ENCODE measurements around the gene CTF1.
"Not testable (repeated sequence)": the region's sequence is repeated elsewhere in the genome, so short reads cannot be mapped to it uniquely, and the experiment has no call there.

CTF1 gene, protein sequence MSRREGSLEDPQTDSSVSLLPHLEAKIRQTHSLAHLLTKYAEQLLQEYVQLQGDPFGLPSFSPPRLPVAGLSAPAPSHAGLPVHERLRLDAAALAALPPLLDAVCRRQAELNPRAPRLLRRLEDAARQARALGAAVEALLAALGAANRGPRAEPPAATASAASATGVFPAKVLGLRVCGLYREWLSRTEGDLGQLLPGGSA

DNA sequence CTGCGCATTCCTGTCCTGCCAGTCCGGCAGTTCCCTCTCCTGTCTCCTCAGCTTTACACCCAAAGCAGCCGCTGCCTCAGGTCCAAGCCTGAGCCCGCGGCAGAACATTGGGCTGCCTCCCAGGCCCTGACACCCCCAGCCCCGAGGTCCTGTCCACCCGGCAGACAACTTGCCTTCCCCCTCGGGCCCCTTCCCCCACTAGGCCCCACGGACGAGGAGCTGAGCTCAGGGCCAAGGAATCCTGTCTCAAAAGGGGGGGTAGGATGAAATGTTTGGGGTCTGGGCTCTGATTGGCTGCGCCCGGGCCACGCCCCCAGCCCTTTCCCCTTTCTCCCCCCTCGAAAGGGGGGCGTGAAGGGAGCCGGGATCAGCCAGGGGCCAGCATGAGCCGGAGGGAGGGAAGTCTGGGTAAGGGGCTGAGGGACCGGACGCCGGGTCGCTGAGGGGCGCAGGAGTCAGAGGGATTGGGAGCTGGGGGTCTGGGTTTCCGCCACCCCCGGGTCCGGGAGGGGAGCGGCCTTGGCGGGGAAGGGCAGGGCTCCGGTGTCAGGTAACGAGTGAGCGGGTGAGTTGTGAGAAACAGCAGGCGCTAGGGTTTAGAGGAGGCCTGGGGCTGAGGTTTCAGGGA is at the start of gene CTF1:
Gene CTF1, plus strand, starts transcription at position 354 of the 628 bp plus-strand sequence. Its CDS starts 30 bp downstream, at position 384.
- peak; percentile 93 for DNase-seq (ENCODE audit: low spot score)

DNA sequence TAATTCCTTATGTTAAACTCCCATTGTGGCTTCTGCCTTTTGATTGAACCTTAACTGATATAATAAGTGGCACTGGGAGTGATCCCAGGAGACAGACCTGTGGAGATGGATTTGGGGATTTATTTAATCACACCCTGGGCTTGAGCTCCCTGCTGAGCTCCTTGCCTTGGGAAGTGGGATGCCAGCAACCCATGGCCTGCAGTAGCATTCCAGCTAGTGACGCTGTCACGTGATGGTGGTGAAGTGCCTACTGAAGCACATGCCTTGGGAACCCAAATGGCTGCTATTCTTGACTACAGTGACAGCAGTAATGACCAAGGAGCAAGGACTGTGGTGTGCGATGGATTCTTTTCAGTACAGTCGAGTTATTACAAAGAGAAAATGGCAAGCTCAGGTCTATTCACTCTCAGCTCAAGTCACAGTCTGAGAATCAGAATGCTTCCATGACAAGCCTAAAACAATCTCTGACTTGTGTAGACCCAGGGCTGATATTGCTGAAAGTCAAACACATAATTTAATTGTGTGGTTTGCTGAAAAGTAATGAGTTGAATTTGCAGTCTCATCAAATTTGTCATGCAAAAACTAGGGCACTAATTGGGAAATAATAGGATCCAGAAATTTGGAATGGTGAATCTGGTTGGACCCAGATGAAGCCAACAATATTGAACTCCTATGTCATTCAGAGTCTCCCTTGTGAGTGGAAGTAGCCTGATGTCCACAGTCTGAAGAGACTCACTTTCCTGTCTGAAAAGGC is 49.6 kb upstream of the CTF1 start:
- no peak for DNase-seq (ENCODE audit: low spot score)

DNA sequence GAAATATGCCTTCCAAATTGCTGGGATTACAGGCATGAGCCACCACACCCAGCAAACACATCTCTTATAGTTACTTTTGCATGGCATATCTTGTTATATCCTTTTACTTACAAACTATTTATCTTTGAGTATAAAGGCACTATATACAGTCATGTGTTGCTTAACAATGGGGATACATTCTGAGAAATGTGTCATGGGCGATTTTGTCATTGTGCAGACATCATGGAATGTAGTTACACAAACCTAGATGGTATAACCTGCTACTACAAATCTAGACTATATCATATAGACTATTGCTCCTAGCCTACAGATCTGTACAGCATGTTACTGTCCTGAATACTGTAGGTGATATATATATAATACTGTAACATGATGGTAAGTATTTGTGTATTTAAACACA is 46.2 kb upstream of the CTF1 start:
- no peak for DNase-seq (ENCODE audit: low spot score)

DNA sequence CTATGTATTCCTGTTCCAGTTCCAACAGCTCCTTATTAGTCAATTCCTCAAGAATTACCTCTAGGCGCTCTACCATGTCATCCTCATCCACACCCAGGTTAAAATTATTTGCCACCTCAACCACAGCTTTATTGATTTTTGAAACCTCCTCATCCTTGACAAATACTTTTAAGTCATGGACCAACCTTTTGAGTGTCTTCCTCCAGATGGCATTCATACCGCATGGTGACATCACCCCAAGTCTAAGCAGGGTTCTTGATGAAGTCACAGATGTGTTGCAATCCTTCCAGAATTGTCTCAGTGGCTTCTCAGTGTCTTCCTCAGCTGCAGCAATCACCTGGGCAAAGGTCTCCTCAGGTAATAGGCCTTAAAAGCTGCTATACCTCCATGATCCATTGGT is 42.7 kb upstream of the CTF1 start:
- no peak for DNase-seq (ENCODE audit: low spot score)

DNA sequence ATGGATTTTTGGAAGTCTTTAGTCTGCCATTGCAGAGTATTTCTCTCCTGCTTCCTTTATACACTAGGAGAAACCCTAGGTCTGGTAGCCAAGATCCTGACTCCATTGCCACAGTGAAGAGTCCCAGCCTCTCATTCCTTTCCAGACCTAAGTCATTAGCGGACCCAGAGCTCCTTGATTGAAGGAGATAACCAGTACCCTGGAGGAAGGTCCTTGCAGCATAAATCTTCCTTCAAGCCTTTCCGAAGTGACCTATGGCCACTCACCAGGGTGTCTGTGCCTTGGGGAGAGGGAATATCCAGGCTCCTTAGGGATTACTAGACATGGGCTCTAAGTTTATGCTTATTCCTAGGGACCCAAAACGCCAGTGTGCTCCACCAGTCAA is 38.3 kb upstream of the CTF1 start:
- DNase-seq (ENCODE audit: low spot score), result no peak

DNA sequence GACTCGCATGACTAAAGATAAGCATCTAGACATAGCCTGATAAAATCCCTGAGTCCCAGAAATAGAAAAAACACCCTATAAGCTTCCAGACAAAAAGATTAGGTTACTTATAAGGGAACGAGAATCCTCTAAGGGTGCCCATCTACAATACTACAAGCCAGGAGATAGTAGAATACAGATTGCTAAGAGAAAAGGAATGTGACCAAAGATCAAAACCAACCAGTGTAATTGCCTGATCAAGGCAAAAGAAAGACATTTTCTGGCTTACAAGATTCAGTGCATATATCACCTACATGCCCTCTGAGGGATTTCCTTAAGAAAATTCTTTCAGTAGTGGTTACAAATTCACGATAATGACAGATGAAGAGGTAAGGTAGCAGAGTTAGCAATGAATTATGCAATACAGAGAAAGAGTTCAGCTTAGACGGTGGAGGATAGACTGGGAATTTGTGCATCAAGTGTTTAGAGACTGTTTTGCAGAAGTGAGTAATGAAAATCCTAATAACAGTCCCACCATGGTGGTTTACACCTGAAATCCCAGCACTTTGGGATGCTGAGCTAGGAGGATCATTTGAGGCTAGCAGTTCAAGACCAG is 37.5 kb upstream of the CTF1 start:
- DNase-seq (ENCODE audit: low spot score), result no peak

DNA sequence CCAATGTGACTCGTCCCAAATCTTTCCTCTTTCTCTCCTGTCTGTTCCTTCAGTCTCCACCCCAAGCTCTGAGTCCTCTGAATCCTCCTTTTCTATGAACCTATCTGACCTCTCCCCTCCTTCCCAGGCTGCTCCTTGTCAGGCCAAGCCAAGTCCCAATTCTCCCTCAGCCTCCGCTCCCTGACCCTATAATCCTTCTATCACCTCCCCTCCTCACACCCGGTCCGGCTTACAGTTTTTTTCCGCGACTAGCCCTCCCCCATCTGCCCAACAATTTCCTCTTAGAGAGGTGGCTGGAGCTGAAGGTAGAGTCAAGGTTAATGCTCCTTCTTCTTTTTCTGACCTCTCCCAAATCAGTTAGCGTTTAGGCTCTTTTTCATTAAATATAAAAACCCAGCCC is 35.7 kb upstream of the CTF1 start:
- not testable (repeated sequence) for DNase-seq (ENCODE audit: low spot score)

DNA sequence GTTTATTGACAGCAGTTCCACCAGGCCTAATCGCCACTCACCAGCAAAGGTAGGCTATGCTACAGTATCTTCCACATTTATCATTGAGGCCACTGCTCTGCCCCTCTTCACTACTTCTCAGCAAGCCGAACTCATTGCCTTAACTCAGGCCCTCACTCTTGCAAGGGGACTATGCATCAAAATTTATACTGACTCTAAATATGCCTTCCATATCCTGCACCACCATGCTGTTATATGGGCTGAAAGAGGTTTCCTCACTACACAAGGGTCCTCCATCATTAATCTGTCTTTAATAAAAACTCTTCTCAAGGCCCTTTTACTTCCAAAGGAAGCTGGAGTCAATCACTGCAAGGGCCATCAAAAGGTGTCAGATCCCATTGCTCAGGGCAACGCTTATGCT is 33.2 kb upstream of the CTF1 start:
- not testable (repeated sequence) for DNase-seq (ENCODE audit: low spot score)

DNA sequence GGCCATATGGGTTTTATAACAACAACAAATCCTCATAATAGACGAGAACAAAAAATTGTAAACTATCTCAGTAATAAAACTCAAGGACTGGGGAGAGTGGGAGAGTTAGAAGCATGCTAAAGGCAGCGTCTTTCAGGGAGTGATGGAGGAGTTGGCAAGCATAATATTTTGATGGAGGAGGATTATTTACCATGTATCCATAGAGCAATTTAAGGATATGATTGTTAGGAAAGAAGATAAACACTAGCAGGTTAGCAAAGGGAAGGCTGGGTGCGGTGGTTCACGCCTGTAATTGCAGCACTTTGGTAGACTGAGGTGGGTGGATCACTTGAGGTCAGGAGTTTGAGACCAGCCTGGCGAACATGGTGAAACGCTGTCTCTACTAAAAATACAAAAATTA is 30.4 kb upstream of the CTF1 start:
- DNase-seq (ENCODE audit: low spot score), result no peak

DNA sequence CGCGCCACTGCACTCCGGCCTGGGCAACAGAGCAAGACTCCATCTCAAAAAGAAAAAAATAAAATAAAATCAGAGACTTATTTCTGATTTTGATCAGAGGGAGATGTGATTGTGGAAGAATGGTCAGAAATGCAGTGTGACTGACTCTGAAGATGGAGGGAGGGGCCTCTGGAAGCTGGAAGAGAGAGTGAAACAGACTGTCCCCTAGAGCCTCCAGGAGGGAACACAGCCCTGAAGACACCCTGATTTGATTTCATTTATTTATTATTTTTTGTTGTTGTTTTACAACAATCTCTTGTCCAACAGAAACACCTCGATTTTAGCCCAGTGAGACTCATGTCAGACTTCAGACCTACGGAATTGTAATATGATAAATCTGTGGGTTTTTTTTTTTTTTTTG is 28.7 kb upstream of the CTF1 start:
- no peak for DNase-seq (ENCODE audit: low spot score)

DNA sequence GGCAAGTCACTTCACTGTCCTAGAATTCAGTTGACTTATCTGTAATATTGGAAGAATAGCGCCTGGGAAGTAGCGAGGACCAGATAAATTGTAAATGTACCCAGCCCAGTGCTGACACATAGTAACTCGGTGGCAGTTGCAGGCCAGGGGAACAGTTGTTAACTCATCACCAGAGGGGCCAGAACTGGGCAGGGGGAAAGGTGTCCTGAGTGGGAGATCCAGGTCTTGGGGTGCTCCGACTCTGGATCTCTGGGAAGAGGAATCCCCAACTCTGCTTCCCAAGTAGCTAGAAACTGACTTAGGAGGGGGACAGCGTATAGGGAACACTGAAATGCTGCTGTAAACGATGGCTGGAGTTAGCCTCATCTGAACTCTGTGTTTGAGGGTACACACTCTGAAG is 25.5 kb upstream of the CTF1 start:
- no peak for DNase-seq (ENCODE audit: low spot score)

DNA sequence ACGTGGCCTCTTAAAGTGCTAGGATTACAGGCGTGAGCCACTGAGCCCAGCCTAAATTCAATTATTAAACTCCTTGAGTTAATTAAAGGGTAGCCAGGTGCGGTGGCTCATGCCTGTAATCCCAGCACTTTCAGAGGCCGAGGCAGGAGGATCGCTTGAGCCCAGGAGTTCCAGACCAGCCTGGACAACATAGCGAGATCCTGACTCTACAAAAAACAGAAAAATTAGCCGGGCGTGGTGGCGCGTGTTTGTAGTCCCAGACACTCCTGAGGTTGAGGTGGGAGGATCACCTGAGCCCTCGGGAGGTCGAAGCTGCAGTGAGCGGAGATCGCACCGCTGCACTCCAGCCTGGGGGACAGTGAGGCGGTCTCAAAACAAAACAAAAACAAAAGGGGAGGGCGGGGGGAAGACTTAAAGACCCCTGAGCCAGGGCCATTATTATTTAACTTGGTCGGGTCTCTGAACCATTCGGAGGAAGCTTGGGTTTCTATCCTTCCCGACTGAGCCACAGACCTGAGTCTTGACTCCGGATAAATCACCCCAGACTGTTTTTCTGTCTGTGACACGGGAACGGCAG is 22.1 kb upstream of the CTF1 start:
- no peak for DNase-seq (ENCODE audit: low spot score)

DNA sequence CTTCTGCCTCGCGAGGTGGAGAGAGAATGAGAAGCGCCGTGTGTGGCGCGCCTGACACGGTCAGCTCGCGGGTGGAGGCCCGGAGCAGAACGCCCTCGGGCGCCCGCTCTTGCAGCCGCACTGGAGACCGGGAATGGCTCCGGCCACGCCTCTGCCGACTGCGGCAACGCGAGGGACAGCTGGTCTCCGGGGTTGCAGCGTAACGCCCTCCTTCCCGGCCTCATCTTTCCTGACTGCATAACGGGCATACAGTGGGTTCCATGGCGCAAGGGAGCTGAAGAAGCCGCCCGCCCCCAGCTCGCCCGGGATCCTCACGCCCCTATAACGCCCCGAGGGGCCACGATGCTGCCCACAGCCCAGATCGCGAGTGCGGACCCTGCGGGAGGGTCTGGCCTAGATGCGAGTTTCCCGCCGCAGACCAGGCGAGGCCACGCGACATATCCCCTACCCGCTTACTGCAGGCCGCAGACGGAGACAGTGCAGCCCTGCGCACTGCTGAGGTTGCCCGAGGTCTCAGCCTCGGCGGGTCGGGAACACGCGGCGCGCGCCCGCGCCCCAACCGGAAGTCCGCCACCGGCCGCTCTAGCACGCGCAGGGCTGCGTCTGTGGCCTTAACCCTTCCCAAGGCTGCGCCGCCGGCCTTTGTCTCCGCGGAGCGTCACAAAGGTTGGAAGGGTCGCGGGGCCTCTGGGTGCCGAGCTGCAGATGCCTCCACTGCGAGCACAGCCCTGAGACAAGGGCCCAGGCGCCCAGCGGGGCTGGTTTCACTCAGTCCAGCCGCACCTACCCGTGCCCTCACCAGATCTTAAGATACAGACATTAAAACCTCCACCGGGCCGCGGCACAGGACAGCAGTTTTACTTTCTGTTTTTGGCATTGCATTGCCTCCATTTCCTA is 21.3 kb upstream of the CTF1 start:
- peak; percentile 96 for DNase-seq (ENCODE audit: low spot score)

DNA sequence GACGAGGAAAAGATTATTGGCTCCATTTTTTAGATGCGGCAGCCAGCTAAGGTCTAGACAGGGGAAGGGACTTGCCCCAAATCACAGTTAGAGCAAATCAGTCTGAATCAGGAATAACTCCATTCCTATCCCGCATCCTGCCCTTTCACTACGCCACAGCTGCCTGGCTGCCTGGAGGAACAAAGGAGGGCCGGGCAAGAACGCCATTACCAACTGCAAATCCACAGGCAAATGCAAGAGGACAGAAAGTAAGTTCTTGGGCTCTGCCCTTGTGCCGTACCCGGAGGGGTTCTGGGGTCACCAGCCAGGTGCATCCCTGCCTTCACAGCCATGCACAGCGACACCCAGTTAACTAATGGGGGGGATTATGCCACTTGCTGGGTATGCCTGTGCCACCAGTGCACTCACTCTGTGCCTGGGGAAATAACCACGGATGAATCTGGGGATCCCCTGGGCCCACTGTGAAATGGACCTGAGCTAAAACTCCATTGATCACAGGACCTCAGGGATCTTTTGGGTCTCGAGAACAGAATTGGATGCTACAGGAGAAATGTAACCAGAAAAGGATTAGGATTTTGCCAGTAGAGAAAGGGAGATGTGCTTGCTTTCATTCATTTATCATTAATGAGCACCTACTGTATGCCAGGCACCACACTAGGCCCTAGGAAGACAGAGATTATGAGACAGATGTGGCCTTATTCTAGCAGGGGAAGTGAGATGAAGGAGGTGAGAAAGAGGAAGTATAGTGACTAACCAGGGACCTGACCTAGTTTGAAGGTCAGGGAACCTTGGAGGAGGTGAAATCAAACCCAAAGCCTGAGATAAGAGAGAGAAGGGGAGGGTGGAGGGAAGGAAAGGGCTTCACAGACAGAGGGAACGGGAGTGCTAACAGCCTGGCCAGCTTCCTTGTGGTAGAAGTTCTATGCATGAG is 20.3 kb upstream of the CTF1 start:
- DNase-seq (ENCODE audit: low spot score), result peak; percentile 68

DNA sequence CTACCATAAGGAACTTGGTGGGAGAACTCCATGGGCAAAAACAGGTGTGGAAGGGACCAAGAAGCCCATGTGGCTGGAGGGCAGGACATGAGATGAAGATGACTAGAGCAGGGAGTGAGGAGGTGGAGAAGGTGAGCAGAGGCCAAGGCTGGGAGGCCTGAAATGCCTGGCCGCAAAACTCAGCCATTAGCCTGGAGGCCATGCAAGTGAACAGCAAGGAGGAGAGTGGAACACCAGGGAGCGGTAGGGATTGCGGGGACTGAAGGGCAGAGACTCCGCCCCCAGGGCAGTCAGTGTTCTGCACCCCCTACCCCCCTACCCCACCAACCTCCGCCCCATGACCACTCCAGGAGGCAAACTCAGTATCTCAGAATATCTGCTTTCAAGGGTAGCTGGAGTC is 19.5 kb upstream of the CTF1 start:
- no peak for DNase-seq (ENCODE audit: low spot score)

DNA sequence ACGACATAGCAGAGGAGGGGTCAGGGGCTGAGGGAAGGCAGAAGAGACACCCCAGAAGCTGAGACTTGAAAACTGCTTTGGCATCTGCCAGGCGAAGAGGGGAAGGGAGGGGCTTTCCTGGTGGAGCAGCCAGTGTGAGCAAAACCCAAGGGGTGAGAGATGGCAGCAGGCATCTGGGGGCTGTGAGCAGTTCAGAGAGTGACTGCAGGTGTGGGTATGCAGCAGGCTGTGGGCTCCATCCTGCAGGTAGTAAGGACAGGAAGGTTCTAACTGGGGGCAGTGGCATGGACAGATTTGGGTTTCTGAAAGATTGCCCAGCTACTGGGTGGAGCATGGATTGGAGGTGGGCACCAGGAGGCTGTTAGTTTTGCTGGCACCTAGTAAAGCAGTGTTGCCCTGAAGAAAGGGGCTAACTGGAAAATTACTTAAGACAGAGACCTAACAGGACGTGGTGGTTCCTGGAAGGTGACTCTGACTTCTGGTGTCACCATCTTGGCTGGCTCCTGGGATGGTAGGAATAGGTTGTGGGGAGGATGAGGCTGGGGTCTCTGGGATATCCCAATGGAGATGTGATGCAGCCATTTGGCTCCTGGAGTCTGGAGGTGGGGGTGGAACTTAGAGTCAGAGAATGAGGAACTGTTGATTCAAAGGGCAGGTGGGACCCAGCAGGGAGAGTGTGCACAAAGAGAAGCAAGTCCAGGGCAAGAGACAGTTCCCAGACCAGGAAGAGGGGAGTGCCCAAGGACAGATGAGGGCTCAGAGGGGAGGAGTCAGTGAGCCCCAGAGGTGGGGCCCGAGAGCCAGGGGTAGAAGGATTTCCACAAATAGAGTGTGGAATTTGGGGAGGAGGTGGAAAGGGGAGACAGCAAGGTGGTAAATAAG is 13.7 kb upstream of the CTF1 start:
- no peak for DNase-seq (ENCODE audit: low spot score)

DNA sequence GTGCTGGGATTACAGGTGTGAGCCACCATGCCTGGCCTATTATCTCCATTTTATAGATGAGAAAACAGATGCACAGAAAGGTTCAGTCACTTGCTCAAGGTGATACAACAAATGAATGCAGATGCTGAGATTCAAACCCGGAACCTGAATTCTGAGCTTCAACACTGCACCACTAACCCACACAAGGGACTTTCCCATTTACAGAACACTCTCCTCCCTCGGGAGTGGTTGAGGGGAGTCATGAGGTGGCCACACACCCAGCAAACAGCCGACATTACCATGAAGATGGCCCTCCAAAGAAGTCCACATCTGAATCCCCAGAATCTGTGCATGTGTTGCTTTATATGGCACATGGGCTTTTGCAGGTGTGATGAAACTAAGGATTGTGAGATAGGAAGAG is 11.7 kb upstream of the CTF1 start:
- DNase-seq (ENCODE audit: low spot score), result no peak

DNA sequence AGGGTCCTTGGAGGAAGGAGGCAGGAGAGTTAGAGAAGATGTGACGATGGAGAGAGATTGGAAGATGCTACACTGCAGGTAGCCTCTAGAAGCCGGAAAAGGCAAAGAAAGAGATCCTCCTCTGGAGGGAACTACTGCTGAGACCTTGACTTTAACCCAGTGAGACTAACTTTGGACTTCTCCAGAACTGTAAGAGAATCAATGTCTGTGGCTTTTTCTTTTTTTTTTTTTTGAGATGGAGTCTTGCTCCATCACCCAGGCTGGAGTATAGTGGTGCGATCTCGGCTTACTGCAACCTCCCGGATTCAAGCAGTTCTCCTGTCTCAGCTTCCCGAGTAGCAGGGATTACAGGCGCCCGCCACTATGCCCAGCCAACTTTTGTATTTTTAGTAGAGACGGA is 11.2 kb upstream of the CTF1 start:
- DNase-seq (ENCODE audit: low spot score), result no peak

DNA sequence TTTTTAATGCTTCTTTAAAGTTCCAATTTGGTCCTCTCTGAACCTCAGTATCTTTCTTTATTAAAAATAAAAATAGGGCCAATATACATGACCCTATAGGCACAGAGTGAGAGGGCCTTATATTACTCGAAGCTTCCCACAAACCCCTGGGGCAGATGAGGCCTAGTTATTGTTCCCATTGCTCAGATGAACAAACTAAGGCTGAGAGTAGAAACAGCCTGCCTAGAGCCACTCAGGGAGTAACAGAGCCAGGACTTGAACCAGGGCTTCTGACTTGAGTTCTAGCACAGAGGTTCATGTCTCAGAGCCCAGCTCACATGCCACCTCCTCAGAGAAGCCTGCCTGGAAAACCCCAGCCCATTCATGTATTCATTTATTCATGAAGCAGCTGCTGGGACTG is 10.3 kb upstream of the CTF1 start:
- no peak for DNase-seq (ENCODE audit: low spot score)

DNA sequence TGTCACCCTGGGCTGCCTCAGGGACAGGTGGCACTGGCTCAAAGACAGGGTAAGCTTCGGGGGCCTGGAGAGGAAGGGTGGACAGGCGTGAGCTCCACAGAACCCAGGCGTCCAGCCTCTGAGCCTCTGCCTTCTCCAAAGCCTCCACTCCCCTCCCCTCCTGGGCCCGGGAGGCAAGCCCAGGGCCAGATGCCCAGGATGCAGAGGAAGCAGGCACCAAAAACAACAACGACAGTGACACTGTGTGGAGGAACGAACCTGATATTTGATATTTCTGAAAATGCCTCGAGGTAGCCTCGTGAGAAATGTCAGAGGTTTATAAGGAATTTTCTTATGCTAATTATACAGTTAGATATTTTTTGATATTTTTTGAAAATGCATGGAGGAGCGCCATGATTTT is 8.5 kb upstream of the CTF1 start:
- DNase-seq (ENCODE audit: low spot score), result no peak
